H1 (cell line): ENCODE results near the gene ACRBP. TPM values are rescaled to one million over a fixed set of nuclear protein-coding genes. Genes with fewer than 3 reads are reported as not detected.

Experiments used
- BACH1 ChIP-seq: IDR thresholded peaks from 2 replicates; pipeline ENCODE4 v1.6.1; 2012; ENCODE audit warnings: low read length, improper control_type of control experiment
- BCL11A ChIP-seq, 2 experiments: IDR thresholded peaks; one replicate each; pipeline ENCODE4 v1.6.1; 2011; ENCODE audit warnings: low read depth in 2 of 2, low read length in 2 of 2, mild to moderate bottlenecking in 2 of 2
- CBX5 ChIP-seq: fragments of 300-800, 300-1000 bp; sonication (generic); IDR thresholded peaks from 2 replicates; pipeline ENCODE4 v1.7.1; 2016; ENCODE audit warnings: antibody characterized with exemption, low read length, low read depth
- CHD1 ChIP-seq: IDR thresholded peaks from 2 replicates; pipeline ENCODE4 v1.6.1; 2012; ENCODE audit warnings: low read depth, low read length, improper control_type of control experiment
- CREB1 ChIP-seq: IDR thresholded peaks from 2 replicates; pipeline ENCODE4 v1.6.1; 2012; ENCODE audit warnings: inconsistent platforms
- CTBP2 ChIP-seq: IDR thresholded peaks from 2 replicates; pipeline ENCODE4 v1.7.0; 2011; ENCODE audit warnings: borderline replicate concordance, mild to moderate bottlenecking, moderate library complexity, mixed read lengths, low read length; ENCODE audit not compliant: insufficient read depth, insufficient read length
- EZH2 ChIP-seq: fragments of 200-600 bp; sonication (generic); IDR thresholded peaks from 2 replicates; pipeline ENCODE4 v1.7.1; 2012; ENCODE audit warnings: low read depth, mild to moderate bottlenecking, moderate library complexity, low read length, inconsistent platforms; ENCODE audit not compliant: severe bottlenecking
- JUN ChIP-seq: IDR thresholded peaks from 2 replicates; pipeline ENCODE4 v1.6.1; 2011; ENCODE audit warnings: low read depth, mild to moderate bottlenecking, improper control_type of control experiment, low read length
- KDM4A ChIP-seq: IDR thresholded peaks from one replicate; pipeline ENCODE4 v1.7.1; 2012; ENCODE audit warnings: low read depth, mild to moderate bottlenecking, moderate library complexity, low read length, inconsistent platforms; ENCODE audit not compliant: severe bottlenecking
- MAFK ChIP-seq: IDR thresholded peaks from 2 replicates; pipeline ENCODE4 v1.6.1; 2012; ENCODE audit warnings: low read depth, mild to moderate bottlenecking, improper control_type of control experiment, low read length
- POLR2AphosphoS5 ChIP-seq: IDR thresholded peaks from 2 replicates; pipeline ENCODE4 v1.6.1; 2011; ENCODE audit warnings: low read depth, low read length
- RAD21 ChIP-seq, 2 experiments: IDR thresholded peaks in 1 of 2; conservative IDR thresholded peaks in 1 of 2; 2 replicates each; pipeline ENCODE4 v1.6.1; 2011; ENCODE audit warnings: low read depth in 2 of 2, low read length in 2 of 2, improper control_type of control experiment in 1 of 2, inconsistent platforms in 1 of 2, mild to moderate bottlenecking in 1 of 2, moderate library complexity in 1 of 2
- RNF2 ChIP-seq: fragments of 200-900, 300-1000 bp; sonication (generic); IDR thresholded peaks from 2 replicates; pipeline ENCODE4 v1.7.1; 2016; ENCODE audit warnings: borderline replicate concordance, low read depth, mild to moderate bottlenecking, antibody characterized with exemption, low read length; ENCODE audit not compliant: poor library complexity, severe bottlenecking; ENCODE audit errors: missing control alignments
- SP1 ChIP-seq: IDR thresholded peaks from 2 replicates; pipeline ENCODE4 v1.6.1; 2011; ENCODE audit warnings: low read depth, low read length
- SRF ChIP-seq: IDR thresholded peaks from 2 replicates; pipeline ENCODE4 v1.6.1; 2011; ENCODE audit warnings: mild to moderate bottlenecking, low read depth, low read length, moderate library complexity
- TAF1 ChIP-seq: IDR thresholded peaks from 2 replicates; pipeline ENCODE4 v1.6.1; 2011; ENCODE audit warnings: mild to moderate bottlenecking, low read depth, low read length
- TCF12 ChIP-seq: IDR thresholded peaks from 2 replicates; pipeline ENCODE4 v1.6.1; 2011; ENCODE audit warnings: low read depth, mild to moderate bottlenecking, low read length
- ZNF274 ChIP-seq: IDR thresholded peaks from 2 replicates; pipeline ENCODE4 v1.7.0; 2012; ENCODE audit warnings: low read length, borderline replicate concordance; ENCODE audit errors: extremely low read depth
- polyA plus RNA-seq, 7 experiments: library from polyadenylated mRNA; depleted of rRNA in 3 of 7; stranded (reverse) in 5 of 7; unstranded in 2 of 7; fragments of >200 nt in 5 of 7; fragments of 200-250 nt in 2 of 7; gene quantifications; 1 replicate in 5 of 7; 2 replicates in 1 of 7; 4 replicates in 1 of 7; pipeline versions ENCODE4 v1.2.1 to v1.2.3, GENCODE V29; 2011 to 2013; ENCODE audit warnings: missing spikeins in 2 of 7, mixed read lengths in 2 of 7
- total RNA-seq: library from RNA; stranded (reverse); fragmentation: NEBNext Ultra II Directional; extraction: Animal tissue kit (Norgen Biotek cat#: 25700); gene quantifications from 2 replicates; pipeline ENCODE4 v1.2.1, GENCODE V29; 2021
- TF ChIP-seq, protein P1 (sequence below): IDR thresholded peaks from 2 replicates; pipeline ENCODE4 v1.6.1; 2011; ENCODE audit warnings: low read length, improper control_type of control experiment
- TF ChIP-seq, protein P2 (sequence below), 3 experiments: IDR thresholded peaks; 1 replicate in 2 of 3; 2 replicates in 1 of 3; pipeline versions ENCODE4 v1.5.1 to v1.6.1; 2011; ENCODE audit warnings: low read length in 3 of 3, mild to moderate bottlenecking in 3 of 3, inconsistent platforms in 2 of 3, low read depth in 1 of 3, moderate library complexity in 1 of 3; ENCODE audit not compliant: insufficient read depth in 1 of 3; ENCODE audit errors: control extremely low read depth in 1 of 3
- TF ChIP-seq, protein P3 (sequence below): IDR thresholded peaks from 2 replicates; pipeline ENCODE4 v1.6.1; 2011; ENCODE audit warnings: low read depth, mild to moderate bottlenecking, low read length; ENCODE audit not compliant: insufficient read depth

Gene ACRBP
- total and polyA plus RNA-seq, 2 of the 8 experiments (the other 6 are each of a cell fraction or from before 2014, with no cell fraction given), result 0.80 to 5.2 TPM

DNA sequence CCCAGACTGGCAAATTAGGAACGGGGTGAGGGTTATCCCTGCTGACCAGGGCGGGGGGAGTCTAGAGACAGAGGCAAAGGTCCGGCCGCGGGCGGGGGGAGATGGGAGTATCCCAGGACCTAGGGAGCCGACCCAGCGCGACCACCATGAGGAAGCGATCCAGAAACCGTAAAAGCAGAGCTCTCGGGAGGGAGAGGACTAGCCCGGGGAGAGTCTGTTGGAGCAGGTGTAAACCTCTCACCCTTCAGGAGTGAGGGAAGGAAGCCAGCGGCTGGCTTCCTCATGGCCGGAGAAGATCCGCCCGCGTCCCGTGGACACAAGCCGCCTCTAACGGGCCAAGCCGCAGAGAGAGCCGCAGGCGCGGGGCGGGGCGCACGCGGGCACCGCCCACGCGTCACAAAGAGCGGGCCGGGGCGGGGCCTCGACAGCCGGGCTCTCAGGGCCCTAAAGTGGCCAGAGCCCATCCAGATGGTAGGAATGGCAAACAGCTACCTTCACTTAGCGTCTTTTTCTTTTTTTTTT lies at the start of gene ACRBP (continued):
- TF ChIP-seq, protein P1, sequence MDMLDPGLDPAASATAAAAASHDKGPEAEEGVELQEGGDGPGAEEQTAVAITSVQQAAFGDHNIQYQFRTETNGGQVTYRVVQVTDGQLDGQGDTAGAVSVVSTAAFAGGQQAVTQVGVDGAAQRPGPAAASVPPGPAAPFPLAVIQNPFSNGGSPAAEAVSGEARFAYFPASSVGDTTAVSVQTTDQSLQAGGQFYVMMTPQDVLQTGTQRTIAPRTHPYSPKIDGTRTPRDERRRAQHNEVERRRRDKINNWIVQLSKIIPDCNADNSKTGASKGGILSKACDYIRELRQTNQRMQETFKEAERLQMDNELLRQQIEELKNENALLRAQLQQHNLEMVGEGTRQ, result no peak
- TF ChIP-seq POLR2AphosphoS5, result no peak
- no peak for TF ChIP-seq EZH2
- TF ChIP-seq CBX5, result no peak
- no peak for TF ChIP-seq ZNF274
- TF ChIP-seq CHD1, result no peak
- no peak for TF ChIP-seq SP1
- peak; percentile 46; the same call in 1 of the 2 replicates for TF ChIP-seq CREB1
- no peak for TF ChIP-seq RAD21 (IDR thresholded peaks at IDR 0.05 in 1 of 2, conservative IDR thresholded peaks at IDR 0.05 in 1 of 2; ENCODE audit: low read depth in 2 of 2, low read length in 2 of 2)
- TF ChIP-seq SRF, result no peak
- TF ChIP-seq RNF2, result no peak
- TF ChIP-seq BCL11A (IDR thresholded peaks at IDR 0.05; ENCODE audit: low read depth in 2 of 2, low read length in 2 of 2), result no peak
- TF ChIP-seq MAFK, result no peak
- TF ChIP-seq, protein P2, sequence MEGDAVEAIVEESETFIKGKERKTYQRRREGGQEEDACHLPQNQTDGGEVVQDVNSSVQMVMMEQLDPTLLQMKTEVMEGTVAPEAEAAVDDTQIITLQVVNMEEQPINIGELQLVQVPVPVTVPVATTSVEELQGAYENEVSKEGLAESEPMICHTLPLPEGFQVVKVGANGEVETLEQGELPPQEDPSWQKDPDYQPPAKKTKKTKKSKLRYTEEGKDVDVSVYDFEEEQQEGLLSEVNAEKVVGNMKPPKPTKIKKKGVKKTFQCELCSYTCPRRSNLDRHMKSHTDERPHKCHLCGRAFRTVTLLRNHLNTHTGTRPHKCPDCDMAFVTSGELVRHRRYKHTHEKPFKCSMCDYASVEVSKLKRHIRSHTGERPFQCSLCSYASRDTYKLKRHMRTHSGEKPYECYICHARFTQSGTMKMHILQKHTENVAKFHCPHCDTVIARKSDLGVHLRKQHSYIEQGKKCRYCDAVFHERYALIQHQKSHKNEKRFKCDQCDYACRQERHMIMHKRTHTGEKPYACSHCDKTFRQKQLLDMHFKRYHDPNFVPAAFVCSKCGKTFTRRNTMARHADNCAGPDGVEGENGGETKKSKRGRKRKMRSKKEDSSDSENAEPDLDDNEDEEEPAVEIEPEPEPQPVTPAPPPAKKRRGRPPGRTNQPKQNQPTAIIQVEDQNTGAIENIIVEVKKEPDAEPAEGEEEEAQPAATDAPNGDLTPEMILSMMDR (IDR thresholded peaks at IDR 0.05; ENCODE audit: control extremely low read depth in 1 of 3, insufficient read depth in 1 of 3, low read depth in 1 of 3, low read length in 3 of 3), result no peak
- no peak for TF ChIP-seq TCF12
- peak; percentile 44; the same call in 1 of the 2 replicates for TF ChIP-seq TAF1
- TF ChIP-seq BACH1, result no peak
- no peak for TF ChIP-seq JUN
- TF ChIP-seq, protein P3, sequence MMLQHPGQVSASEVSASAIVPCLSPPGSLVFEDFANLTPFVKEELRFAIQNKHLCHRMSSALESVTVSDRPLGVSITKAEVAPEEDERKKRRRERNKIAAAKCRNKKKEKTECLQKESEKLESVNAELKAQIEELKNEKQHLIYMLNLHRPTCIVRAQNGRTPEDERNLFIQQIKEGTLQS, result no peak
- peak; percentile 91 for TF ChIP-seq KDM4A
- no peak for TF ChIP-seq CTBP2
